D721Med (cell line): ENCODE results near the gene COL7A1.

Source experiments
- DNase-seq: peaks from one replicate; pipeline ENCODE4 v3.0.0; 2011; ENCODE audit warnings: low spot score; ENCODE audit not compliant: insufficient read length
- FAIRE-seq: peaks from 2 replicates; lab custom pipeline; 2011; peaks lifted over from hg19 to GRCh38; lab: Jason Lieb, UNC
- CTCF ChIP-seq: IDR thresholded peaks from 2 replicates; pipeline ENCODE4 v1.5.1; 2012; ENCODE audit warnings: mild to moderate bottlenecking, control low read depth; ENCODE audit not compliant: insufficient read depth; ENCODE audit errors: missing control alignments

Gene COL7A1

DNA sequence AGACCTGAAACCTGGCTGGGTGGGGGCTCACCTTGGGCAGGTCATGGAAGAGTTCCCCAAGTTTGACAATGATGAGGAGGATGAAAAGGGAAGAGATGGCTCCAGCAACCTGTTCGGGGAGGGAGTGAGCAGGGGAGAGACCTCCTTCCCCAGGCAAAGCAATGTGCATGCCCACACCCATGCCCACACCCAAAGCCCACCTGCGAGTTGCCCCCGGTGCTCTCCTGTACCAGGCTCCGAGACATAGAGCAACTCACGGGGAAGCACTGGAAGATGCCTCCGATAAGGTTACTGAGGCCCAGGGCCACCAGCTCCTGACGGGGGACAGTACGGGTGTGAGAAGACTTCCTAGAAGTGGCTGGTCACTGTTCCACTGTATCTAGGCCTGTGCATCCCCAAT, 35.3 kb upstream of the COL7A1 start:
- no peak for TF ChIP-seq CTCF
- DNase-seq (no peak), FAIRE-seq (no peak)

DNA sequence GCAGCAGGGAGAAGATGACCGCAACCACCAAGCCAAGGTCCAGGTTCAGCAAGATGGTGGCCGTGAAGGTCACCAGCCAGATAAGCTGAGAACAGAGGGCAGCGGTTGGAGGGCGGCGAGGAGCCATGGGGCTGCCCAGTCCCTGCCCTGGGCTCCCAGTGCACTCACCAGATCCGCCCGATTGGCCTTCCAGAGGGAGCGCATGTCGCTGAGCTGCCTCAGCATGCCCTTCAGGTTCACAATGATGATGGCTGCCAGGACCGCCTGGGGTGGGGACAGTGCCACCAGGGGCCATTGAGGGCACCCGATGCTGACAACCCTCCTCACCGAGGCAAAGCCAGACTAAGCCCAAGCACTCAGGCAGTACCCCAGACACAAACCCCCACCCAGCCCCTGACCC, 34.8 kb upstream of the COL7A1 start:
- DNase-seq (no peak), FAIRE-seq (no peak)
- TF ChIP-seq CTCF: no peak

DNA sequence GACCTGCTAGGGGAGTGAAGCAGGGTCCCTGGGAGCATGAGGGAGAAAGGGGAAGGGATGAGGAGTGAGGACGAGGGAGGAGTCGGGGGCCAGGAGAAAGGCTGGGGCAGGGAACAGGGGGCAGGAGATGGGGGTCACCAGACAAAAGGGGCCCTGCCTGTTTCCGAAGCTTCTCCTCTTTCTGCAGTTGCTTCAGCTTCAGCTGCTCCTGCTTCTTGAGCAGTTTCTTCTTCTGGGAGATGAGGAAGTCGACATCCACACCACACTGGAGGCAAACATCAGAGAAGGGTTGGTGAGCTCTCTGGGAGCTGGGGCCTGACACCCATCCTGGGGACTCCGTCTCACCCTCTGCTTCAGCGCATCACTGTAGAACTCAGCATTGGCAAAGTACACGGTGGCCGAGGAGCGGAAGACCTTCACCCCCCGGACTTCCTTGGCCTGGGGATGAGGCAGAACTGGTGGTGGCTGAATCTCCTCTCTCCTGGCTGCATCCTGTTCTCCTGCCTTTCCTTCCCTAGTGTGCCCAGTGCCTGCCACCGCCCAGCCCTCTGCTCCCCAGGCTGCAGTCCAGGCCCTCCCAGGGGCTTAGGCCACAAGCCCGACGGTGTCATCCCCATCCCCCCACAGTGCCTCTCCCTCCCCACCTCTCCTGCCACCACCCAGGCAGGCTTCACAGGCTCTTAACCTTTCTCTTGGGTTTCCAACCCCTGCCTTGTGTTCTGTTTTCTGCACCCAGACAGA, 33.3 kb upstream of the COL7A1 start:
- no peak for TF ChIP-seq CTCF
- no peak for FAIRE-seq
- DNase-seq: no peak

- DNase-seq (no peak), FAIRE-seq (no peak)
- no peak for TF ChIP-seq CTCF
These were observed 30.5 kb upstream of the COL7A1 start for GRCh38 chr3:48625600-48625999.

DNA sequence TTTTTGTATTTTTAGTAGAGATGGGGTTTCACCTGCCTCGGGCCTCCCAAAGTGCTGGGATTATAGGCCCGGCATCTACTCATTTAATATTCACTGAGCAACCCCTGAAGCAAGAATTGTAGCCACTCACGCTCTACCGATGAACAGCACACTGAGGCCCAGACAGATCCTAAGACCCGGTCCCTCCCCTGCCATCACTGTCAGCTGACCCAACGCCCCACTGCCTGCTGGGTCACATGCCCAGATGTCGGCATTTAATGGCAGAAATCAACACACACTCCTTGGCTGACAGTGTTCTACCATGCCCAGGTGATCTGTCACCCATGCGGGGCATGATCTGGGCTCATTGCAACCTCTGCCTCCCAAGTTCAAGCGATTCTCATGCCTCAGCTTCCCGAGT, 29.6 kb upstream of the COL7A1 start:
- FAIRE-seq: no peak
- DNase-seq: no peak
- no peak for TF ChIP-seq CTCF

DNA sequence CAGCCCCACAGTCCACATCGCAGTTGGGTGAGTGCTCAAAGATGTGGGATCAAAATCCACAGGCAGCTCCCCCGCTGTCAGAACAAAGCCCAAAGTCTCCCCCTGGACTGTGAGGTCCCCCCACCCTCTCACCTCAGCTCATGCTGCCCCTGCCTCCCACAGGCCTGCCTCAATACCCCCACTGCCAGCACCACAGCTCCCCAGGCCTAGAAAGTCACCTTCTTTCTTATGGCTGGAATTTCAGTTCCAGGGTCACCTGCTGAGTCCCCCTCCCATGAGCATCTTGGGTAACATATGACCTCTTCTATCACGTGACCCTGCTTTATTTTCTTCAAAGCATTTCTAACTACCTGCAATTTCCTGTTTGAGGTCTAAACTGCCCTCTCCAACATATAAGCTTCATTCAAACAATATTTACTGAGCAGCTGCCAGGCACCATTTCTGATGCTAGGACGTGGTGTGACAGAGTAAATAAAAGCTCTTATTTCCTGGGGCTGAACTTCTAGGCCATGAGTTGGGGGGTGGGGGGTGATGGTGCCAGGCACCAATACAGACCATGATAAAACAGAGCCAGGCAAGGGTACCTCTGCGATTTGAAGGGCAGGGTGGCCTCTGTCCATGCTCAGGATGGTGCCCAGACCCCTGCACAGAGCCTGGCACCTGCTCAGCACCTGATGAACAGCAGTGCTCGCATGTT, 28.9 kb upstream of the COL7A1 start:
- FAIRE-seq (no peak), DNase-seq (no peak)
- no peak for TF ChIP-seq CTCF

DNA sequence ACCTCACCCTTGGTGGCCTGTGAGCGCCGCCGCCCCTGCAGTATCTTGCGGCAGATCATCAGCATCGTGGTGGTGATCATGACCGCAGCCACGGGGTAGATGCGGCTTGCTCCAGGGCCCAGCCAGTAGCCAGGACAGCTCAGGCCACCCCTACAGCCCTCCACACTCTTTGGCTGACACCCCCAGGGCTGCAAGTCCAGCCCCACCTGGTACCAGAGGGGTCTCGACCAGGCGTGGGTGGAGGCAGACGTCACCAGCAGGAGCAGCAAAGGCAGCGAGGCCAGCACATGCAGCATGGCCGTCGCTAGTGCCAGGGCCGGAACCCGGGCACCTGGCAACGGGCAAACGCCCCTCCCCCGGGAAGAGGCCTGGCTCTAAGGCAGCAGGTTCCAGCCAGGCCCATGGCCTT, 26.3 kb upstream of the COL7A1 start, which contains the start of gene TMEM89:
TSS of gene TMEM89 (minus strand) at position 309 of the 409 bp plus-strand sequence. CDS start at position 296, 13 bp downstream.
- no peak for TF ChIP-seq CTCF
- DNase-seq (no peak), FAIRE-seq (no peak)
